HEK293 (cell line): ENCODE results near the gene FBXO17.

Experiments
- CTCF ChIA-PET: fragments of 350-600 bp; formaldehyde crosslinking; extraction: SDS; loops from one replicate; lab custom pipeline; 2021; ENCODE audit warnings: antibody characterized with exemption; lab: Yijun Ruan, JAX
- POLR2A ChIA-PET: fragments of 300-600 bp; formaldehyde crosslinking; extraction: SDS; loops from one replicate; lab custom pipeline; 2020; ENCODE audit warnings: antibody characterized with exemption, inconsistent platforms; lab: Yijun Ruan, JAX
- H3K27ac ChIP-seq: fragments of 200-500 bp; sonication (Bioruptor generic); 2 replicates; pipeline ENCODE4 v1.5.1; 2014; ENCODE audit warnings: low read depth, low read length, control low read depth, inconsistent platforms; ENCODE audit errors: extremely low read depth
- H3K36me3 ChIP-seq, 2 experiments: fragments of 200-500 bp in 1 of 2; sonication (Bioruptor generic) in 1 of 2; 1 replicate in 1 of 2; 2 replicates in 1 of 2; pipeline ENCODE4 v1.5.1; 2014 to 2017; ENCODE audit warnings: inconsistent platforms in 2 of 2, low read length in 2 of 2; ENCODE audit not compliant: control insufficient read depth in 2 of 2, insufficient read depth in 1 of 2
- H3K4me1 ChIP-seq: fragments of 200-500 bp; sonication (Bioruptor generic); 2 replicates; pipeline ENCODE4 v1.5.1; 2014; ENCODE audit warnings: mild to moderate bottlenecking, low read length, inconsistent platforms; ENCODE audit not compliant: control insufficient read depth, insufficient read depth
- H3K4me3 ChIP-seq: 2 replicates; pipeline ENCODE4 v1.5.1; 2011; ENCODE audit warnings: low read depth, mild to moderate bottlenecking, control low read depth, low read length, moderate library complexity
- H3K9me3 ChIP-seq: fragments of 200-500 bp; sonication (Bioruptor generic); 2 replicates; pipeline ENCODE4 v1.5.1; 2014; ENCODE audit warnings: low read depth, low read length, inconsistent platforms; ENCODE audit not compliant: control insufficient read depth, insufficient read depth
- BCL11A ChIP-seq: fragments of 450-650 bp; formaldehyde crosslinking; IDR thresholded peaks from 2 replicates; pipeline ENCODE4 v1.5.1; 2016; ENCODE audit warnings: low read depth, missing biosample characterization, missing genetic modification characterization
- GFI1B ChIP-seq: fragments of 450-650 bp; formaldehyde crosslinking; IDR thresholded peaks from 2 replicates; pipeline ENCODE4 v1.5.1; 2016; ENCODE audit warnings: missing biosample characterization, missing genetic modification characterization
- HOXA7 ChIP-seq: sonication (generic); formaldehyde crosslinking; IDR thresholded peaks from 2 replicates; pipeline ENCODE4 v1.8.1; 2022; ENCODE audit warnings: missing genetic modification reagents, borderline replicate concordance
- KLF1 ChIP-seq: fragments of 450-650 bp; formaldehyde crosslinking; IDR thresholded peaks from 2 replicates; pipeline ENCODE4 v1.5.1; 2016; ENCODE audit warnings: missing biosample characterization, missing genetic modification characterization
- KLF16 ChIP-seq: fragments of 450-650 bp; formaldehyde crosslinking; IDR thresholded peaks from 2 replicates; pipeline ENCODE4 v1.5.1; 2017; ENCODE audit warnings: missing biosample characterization, missing genetic modification characterization
- SETDB1 ChIP-seq: IDR thresholded peaks from one replicate; pipeline ENCODE4 v1.6.1; 2017; ENCODE audit warnings: mild to moderate bottlenecking, low read length, moderate library complexity, mixed read lengths; ENCODE audit not compliant: insufficient read length
- TCF7L2 ChIP-seq: IDR thresholded peaks from 2 replicates; pipeline ENCODE4 v1.6.1; 2011; ENCODE audit warnings: low read depth, mild to moderate bottlenecking, inconsistent platforms, low read length, moderate library complexity, borderline replicate concordance
- ZBTB8A ChIP-seq: fragments of 450-650 bp; formaldehyde crosslinking; IDR thresholded peaks from 2 replicates; pipeline ENCODE4 v1.5.1; 2016; ENCODE audit warnings: missing biosample characterization, missing genetic modification characterization
- ZFP3 ChIP-seq: fragments of 450-650 bp; formaldehyde crosslinking; IDR thresholded peaks from 2 replicates; pipeline ENCODE4 v1.5.1; 2016; ENCODE audit warnings: low read depth, missing biosample characterization, missing genetic modification characterization
- ZNF10 ChIP-seq: fragments of 450-650 bp; formaldehyde crosslinking; IDR thresholded peaks from 2 replicates; pipeline ENCODE4 v1.5.1; 2017; ENCODE audit warnings: missing biosample characterization, missing genetic modification characterization
- ZNF248 ChIP-seq: fragments of 450-650 bp; formaldehyde crosslinking; IDR thresholded peaks from 2 replicates; pipeline ENCODE4 v1.5.1; 2017; ENCODE audit warnings: missing biosample characterization, missing genetic modification characterization
- ZNF350 ChIP-seq: fragments of 450-650 bp; formaldehyde crosslinking; IDR thresholded peaks from 2 replicates; pipeline ENCODE4 v1.5.0; 2017; ENCODE audit warnings: missing biosample characterization, mild to moderate bottlenecking, missing genetic modification characterization
- ZNF391 ChIP-seq: fragments of 450-650 bp; formaldehyde crosslinking; IDR thresholded peaks from 2 replicates; pipeline ENCODE4 v1.5.1; 2016; ENCODE audit warnings: low read depth, missing biosample characterization, missing genetic modification characterization, borderline replicate concordance
- ZNF394 ChIP-seq: fragments of 450-650 bp; formaldehyde crosslinking; IDR thresholded peaks from 2 replicates; pipeline ENCODE4 v1.5.1; 2016; ENCODE audit warnings: missing biosample characterization, missing genetic modification characterization, mild to moderate bottlenecking, moderate library complexity, borderline replicate concordance
- ZNF404 ChIP-seq: fragments of 450-650 bp; formaldehyde crosslinking; IDR thresholded peaks from 2 replicates; pipeline ENCODE4 v1.5.1; 2017; ENCODE audit warnings: missing biosample characterization, missing genetic modification characterization
- ZNF514 ChIP-seq: fragments of 450-650 bp; formaldehyde crosslinking; IDR thresholded peaks from 2 replicates; pipeline ENCODE4 v1.5.1; 2016; ENCODE audit warnings: missing biosample characterization, missing genetic modification characterization
- ZNF596 ChIP-seq: fragments of 450-650 bp; IDR thresholded peaks from 2 replicates; pipeline ENCODE4 v1.5.0; 2018; ENCODE audit warnings: missing biosample characterization, mild to moderate bottlenecking, missing genetic modification characterization, moderate library complexity
- ZNF621 ChIP-seq: fragments of 450-650 bp; formaldehyde crosslinking; IDR thresholded peaks from 2 replicates; pipeline ENCODE4 v1.5.1; 2017; ENCODE audit warnings: missing biosample characterization, missing genetic modification characterization
- ZNF664 ChIP-seq: fragments of 450-650 bp; formaldehyde crosslinking; IDR thresholded peaks from 2 replicates; pipeline ENCODE4 v1.5.1; 2016; ENCODE audit warnings: missing biosample characterization, missing genetic modification characterization
- ZNF747 ChIP-seq: fragments of 450-650 bp; formaldehyde crosslinking; IDR thresholded peaks from 2 replicates; pipeline ENCODE4 v1.5.1; 2016; ENCODE audit warnings: missing biosample characterization, missing genetic modification characterization
- ZNF777 ChIP-seq: fragments of 450-650 bp; formaldehyde crosslinking; IDR thresholded peaks from 2 replicates; pipeline ENCODE4 v1.5.1; 2017; ENCODE audit warnings: missing biosample characterization, missing genetic modification characterization, borderline replicate concordance
- TF ChIP-seq, protein P1 (sequence below): fragments of 450-650 bp; formaldehyde crosslinking; IDR thresholded peaks from 2 replicates; pipeline ENCODE4; 2016; ENCODE audit warnings: missing biosample characterization, missing genetic modification characterization
- TF ChIP-seq, protein P2 (sequence below): fragments of 450-650 bp; formaldehyde crosslinking; conservative IDR thresholded peaks from 2 replicates; pipeline ENCODE4 v1.5.1; 2016; ENCODE audit warnings: low read depth, missing biosample characterization, missing genetic modification characterization
- TF ChIP-seq, protein P3 (sequence below): fragments of 450-650 bp; formaldehyde crosslinking; IDR thresholded peaks from 2 replicates; pipeline ENCODE4 v1.5.1; 2016; ENCODE audit warnings: missing biosample characterization, missing genetic modification characterization
- TF ChIP-seq, protein P4 (sequence below): fragments of 450-650 bp; formaldehyde crosslinking; IDR thresholded peaks from 2 replicates; pipeline ENCODE4 v1.5.1; 2016; ENCODE audit warnings: missing biosample characterization, missing genetic modification characterization

Gene FBXO17

DNA sequence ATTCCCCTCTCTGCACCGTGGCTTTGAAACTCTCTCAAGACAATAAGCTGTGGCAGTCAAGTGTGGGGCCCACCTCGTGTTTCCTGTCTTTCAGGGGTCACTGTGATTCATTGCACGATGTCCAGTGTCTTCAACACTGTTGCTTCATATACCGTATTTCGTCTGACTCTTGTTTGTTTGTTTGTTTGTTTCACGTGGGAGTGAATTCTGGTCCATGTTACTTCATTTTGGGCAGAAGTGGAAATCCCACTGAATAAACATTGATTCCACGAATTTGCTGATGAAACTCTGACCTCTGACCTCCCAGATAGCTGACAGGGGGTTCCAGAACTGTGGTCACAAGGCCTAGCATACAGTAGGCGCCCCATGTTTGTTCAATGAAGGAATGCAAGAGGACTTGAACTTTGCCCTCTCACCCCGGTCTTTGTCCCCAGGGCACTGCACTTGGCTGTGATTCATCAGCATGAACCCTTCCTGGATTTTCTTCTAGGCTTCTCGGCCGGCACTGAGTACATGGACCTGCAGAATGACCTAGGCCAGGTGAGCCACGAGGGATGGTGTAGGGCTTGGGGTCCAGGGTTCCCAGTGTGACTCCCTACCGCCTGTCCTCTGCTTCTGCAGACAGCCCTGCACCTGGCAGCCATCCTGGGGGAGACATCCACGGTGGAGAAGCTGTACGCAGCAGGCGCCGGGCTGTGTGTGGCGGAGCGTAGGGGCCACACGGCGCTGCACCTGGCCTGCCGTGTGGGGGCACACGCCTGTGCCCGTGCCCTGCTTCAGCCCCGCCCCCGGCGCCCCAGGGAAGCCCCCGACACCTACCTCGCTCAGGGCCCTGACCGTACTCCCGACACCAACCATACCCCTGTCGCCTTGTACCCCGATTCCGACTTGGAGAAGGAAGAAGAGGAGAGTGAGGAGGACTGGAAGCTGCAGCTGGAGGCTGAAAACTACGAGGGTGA, 70.7 kb downstream of the FBXO17 start (continued):
- TF ChIP-seq ZBTB8A (tag by site-specific recombination): no peak
- TF ChIP-seq, protein P1, sequence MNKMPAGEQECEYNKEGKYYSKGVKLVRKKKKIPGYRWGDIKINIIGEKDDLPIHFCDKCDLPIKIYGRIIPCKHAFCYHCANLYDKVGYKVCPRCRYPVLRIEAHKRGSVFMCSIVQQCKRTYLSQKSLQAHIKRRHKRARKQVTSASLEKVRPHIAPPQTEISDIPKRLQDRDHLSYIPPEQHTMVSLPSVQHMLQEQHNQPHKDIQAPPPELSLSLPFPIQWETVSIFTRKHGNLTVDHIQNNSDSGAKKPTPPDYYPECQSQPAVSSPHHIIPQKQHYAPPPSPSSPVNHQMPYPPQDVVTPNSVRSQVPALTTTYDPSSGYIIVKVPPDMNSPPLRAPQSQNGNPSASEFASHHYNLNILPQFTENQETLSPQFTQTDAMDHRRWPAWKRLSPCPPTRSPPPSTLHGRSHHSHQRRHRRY: no peak
- no peak for TF ChIP-seq ZNF747 (tag by site-specific recombination)
- TF ChIP-seq, protein P2, sequence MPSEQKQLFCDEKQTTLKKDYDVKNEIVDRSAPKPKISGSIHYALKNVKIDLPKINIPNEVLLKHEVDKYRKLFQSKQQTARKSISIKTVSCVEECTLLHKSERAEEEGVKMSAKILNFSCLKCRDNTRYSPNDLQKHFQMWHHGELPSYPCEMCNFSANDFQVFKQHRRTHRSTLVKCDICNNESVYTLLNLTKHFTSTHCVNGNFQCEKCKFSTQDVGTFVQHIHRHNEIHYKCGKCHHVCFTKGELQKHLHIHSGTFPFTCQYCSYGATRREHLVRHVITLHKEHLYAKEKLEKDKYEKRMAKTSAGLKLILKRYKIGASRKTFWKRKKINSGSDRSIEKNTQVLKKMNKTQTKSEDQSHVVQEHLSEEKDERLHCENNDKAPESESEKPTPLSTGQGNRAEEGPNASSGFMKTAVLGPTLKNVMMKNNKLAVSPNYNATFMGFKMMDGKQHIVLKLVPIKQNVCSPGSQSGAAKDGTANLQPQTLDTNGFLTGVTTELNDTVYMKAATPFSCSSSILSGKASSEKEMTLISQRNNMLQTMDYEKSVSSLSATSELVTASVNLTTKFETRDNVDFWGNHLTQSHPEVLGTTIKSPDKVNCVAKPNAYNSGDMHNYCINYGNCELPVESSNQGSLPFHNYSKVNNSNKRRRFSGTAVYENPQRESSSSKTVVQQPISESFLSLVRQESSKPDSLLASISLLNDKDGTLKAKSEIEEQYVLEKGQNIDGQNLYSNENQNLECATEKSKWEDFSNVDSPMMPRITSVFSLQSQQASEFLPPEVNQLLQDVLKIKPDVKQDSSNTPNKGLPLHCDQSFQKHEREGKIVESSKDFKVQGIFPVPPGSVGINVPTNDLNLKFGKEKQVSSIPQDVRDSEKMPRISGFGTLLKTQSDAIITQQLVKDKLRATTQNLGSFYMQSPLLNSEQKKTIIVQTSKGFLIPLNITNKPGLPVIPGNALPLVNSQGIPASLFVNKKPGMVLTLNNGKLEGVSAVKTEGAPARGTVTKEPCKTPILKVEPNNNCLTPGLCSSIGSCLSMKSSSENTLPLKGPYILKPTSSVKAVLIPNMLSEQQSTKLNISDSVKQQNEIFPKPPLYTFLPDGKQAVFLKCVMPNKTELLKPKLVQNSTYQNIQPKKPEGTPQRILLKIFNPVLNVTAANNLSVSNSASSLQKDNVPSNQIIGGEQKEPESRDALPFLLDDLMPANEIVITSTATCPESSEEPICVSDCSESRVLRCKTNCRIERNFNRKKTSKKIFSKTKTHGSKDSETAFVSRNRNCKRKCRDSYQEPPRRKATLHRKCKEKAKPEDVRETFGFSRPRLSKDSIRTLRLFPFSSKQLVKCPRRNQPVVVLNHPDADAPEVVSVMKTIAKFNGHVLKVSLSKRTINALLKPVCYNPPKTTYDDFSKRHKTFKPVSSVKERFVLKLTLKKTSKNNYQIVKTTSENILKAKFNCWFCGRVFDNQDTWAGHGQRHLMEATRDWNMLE (tag by site-specific recombination): no peak
- peak; percentile 39; the same call in 1 of the 2 replicates for TF ChIP-seq ZNF10 (tag by site-specific recombination)
- TF ChIP-seq SETDB1: no peak
- no peak for TF ChIP-seq ZFP3 (tag by site-specific recombination)
- no peak for TF ChIP-seq ZNF514 (tag by site-specific recombination)
- 0 out of 2 replicates have a peak, but pooled peaks have one; percentile 21 for TF ChIP-seq BCL11A (tag by site-specific recombination)

DNA sequence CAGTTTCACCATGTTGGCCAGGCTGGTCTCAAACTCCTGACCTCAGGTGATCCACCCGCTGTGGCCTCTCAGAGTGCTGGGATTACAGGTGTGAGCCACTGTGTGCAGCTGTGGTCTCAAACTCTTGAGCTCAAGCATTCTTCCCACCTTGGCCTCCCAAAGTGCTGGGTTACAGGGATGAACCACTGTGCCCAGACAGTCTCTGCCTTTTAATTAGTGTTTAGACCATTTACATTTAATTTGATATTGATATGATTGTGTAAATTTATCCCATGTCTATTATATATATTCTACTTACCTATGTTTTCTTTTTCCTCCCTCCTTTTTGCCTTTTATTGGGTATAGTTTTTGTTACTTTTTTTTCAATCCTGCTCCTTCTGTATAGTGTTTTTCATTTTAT, 73.9 kb downstream of the FBXO17 start:
- Histone ChIP-seq H3K4me1 (peaks cover 21% of the 10 kb centered on the region), H3K27ac (no peak overlapping the region), H3K4me3 (no peak overlapping the region), H3K9me3 (peaks cover 3% of the 10 kb centered on the region; the same call in 1 of the 2 replicates), H3K36me3 (peaks cover 20 to 28% of the 10 kb centered on the region in 2 experiments)
- POLR2A ChIA-PET: interaction anchor here (0.6 to 2.4 kb wide), 4 partner anchors 13 to 29 kb away, joined by 3 to 29 read pairs (median 7); partner anchors contain the start of genes MRPS12 and SARS2
- CTCF ChIA-PET: interaction anchor here (1.0 to 4.0 kb wide), 6 partner anchors 12 to 499 kb away, joined by 5 to 63 read pairs (median 6); partner anchors contain the start of genes FAM98C, MRPS12 and SARS2
- no peak for TF ChIP-seq ZNF350 (tag by site-specific recombination)
- no peak for TF ChIP-seq ZNF621 (tag by site-specific recombination)
- TF ChIP-seq, protein P3, sequence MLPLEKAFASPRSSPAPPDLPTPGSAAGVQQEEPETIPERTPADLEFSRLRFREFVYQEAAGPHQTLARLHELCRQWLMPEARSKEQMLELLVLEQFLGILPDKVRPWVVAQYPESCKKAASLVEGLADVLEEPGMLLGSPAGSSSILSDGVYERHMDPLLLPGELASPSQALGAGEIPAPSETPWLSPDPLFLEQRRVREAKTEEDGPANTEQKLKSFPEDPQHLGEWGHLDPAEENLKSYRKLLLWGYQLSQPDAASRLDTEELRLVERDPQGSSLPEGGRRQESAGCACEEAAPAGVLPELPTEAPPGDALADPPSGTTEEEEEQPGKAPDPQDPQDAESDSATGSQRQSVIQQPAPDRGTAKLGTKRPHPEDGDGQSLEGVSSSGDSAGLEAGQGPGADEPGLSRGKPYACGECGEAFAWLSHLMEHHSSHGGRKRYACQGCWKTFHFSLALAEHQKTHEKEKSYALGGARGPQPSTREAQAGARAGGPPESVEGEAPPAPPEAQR: no peak
- TF ChIP-seq ZNF664 (tag by site-specific recombination): peak; percentile 54; the same call in 1 of the 2 replicates
- TF ChIP-seq GFI1B (tag by site-specific recombination): no peak
- TF ChIP-seq, protein P4, sequence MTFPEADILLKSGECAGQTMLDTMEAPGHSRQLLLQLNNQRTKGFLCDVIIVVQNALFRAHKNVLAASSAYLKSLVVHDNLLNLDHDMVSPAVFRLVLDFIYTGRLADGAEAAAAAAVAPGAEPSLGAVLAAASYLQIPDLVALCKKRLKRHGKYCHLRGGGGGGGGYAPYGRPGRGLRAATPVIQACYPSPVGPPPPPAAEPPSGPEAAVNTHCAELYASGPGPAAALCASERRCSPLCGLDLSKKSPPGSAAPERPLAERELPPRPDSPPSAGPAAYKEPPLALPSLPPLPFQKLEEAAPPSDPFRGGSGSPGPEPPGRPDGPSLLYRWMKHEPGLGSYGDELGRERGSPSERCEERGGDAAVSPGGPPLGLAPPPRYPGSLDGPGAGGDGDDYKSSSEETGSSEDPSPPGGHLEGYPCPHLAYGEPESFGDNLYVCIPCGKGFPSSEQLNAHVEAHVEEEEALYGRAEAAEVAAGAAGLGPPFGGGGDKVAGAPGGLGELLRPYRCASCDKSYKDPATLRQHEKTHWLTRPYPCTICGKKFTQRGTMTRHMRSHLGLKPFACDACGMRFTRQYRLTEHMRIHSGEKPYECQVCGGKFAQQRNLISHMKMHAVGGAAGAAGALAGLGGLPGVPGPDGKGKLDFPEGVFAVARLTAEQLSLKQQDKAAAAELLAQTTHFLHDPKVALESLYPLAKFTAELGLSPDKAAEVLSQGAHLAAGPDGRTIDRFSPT (tag by site-specific recombination): 0 out of 2 replicates have a peak, but pooled peaks have one; percentile 6
- no peak for TF ChIP-seq ZNF248
- TF ChIP-seq SETDB1: peak; percentile 49
- TF ChIP-seq ZNF777: no peak
- no peak for TF ChIP-seq ZNF394
- TF ChIP-seq HOXA7 (CRISPR knock-in tag): no peak
- no peak for TF ChIP-seq ZNF404 (tag by site-specific recombination)
- 0 out of 2 replicates have a peak, but pooled peaks have one; percentile 23 for TF ChIP-seq KLF16 (tag by site-specific recombination)
- no peak for TF ChIP-seq ZNF391 (tag by site-specific recombination)
- TF ChIP-seq TCF7L2: no peak
- no peak for TF ChIP-seq KLF1 (tag by site-specific recombination)
- no peak for TF ChIP-seq ZNF596 (tag by site-specific recombination)
